ENCODE data around the gene SFSWAP.

GRCh38 chr12:131789638-131790037 is 78.7 kb downstream of the SFSWAP start:
- no peak for TF ChIP-seq POLR2A (IDR thresholded peaks at IDR 0.05)
- no peak for TF ChIP-seq CTCF (IDR thresholded peaks at IDR 0.05 in 8 of 11, conservative IDR thresholded peaks at IDR 0.05 in 3 of 11)
- TF ChIP-seq POLR2AphosphoS5 (IDR thresholded peaks at IDR 0.05) = no peak

All from spleen (tissue), 7 donors.